ENCODE data around the gene NTN5.

- TF ChIP-seq CTCF (IDR thresholded peaks at IDR 0.05) (no peak), EP300 (IDR thresholded peaks at IDR 0.05) (no peak), POLR2A (IDR thresholded peaks at IDR 0.05) (no peak), POLR2AphosphoS5 (IDR thresholded peaks at IDR 0.05) (no peak)
Observed at GRCh38 chr19:48656840-48657474, 15.9 kb downstream of the NTN5 start.
